Mesenchymal stem cell (in vitro differentiated cells and primary cell): ENCODE results near the gene PARP16.

Experiments used
- DNase-seq: peaks from one replicate; pipeline ENCODE4 v3.0.0-alpha.2; 2013
- H2AFZ ChIP-seq: one replicate; pipeline ENCODE4 v1.6.1; 2013; ENCODE audit warnings: low read depth, mild to moderate bottlenecking, control low read depth, inconsistent platforms, low read length, moderate library complexity
- H2AK5ac ChIP-seq: 2 replicates; pipeline ENCODE4 v1.6.1; 2013; ENCODE audit warnings: low read length, moderate library complexity, mild to moderate bottlenecking, inconsistent platforms; ENCODE audit not compliant: severe bottlenecking
- H2BK120ac ChIP-seq: one replicate; pipeline ENCODE4 v1.6.1; 2013; ENCODE audit warnings: low read depth, mild to moderate bottlenecking, inconsistent platforms, low read length, moderate library complexity
- H2BK12ac ChIP-seq, 2 experiments: one replicate each; pipeline ENCODE4 v1.6.1; 2013; ENCODE audit warnings: inconsistent platforms in 2 of 2, low read length in 2 of 2, mild to moderate bottlenecking in 2 of 2, moderate library complexity in 2 of 2, control low read depth in 1 of 2
- H2BK15ac ChIP-seq: one replicate; pipeline ENCODE4 v1.6.1; 2013; ENCODE audit warnings: mild to moderate bottlenecking, low read depth, inconsistent platforms; ENCODE audit not compliant: poor library complexity, severe bottlenecking
- H2BK5ac ChIP-seq: 2 replicates; pipeline ENCODE4 v1.6.1; 2013; ENCODE audit warnings: low read depth, mild to moderate bottlenecking, low read length, control low read depth, inconsistent platforms; ENCODE audit not compliant: poor library complexity, severe bottlenecking
- H3K14ac ChIP-seq, 2 experiments: one replicate each; pipeline ENCODE4 v1.6.1; 2013; ENCODE audit warnings: inconsistent platforms in 2 of 2, low read length in 2 of 2, control low read depth in 1 of 2, mild to moderate bottlenecking in 1 of 2, moderate library complexity in 1 of 2
- H3K18ac ChIP-seq, 2 experiments: one replicate each; pipeline ENCODE4 v1.6.1; 2013; ENCODE audit warnings: inconsistent platforms in 2 of 2, low read length in 2 of 2, control low read depth in 1 of 2, low read depth in 1 of 2, mild to moderate bottlenecking in 1 of 2
- H3K23ac ChIP-seq, 2 experiments: one replicate each; pipeline ENCODE4 v1.6.1; 2013; ENCODE audit warnings: inconsistent platforms in 2 of 2, low read length in 2 of 2, mild to moderate bottlenecking in 2 of 2, moderate library complexity in 2 of 2, control low read depth in 1 of 2
- H3K27ac ChIP-seq: 2 replicates; pipeline ENCODE4 v1.5.1; 2013; ENCODE audit warnings: mild to moderate bottlenecking, moderate library complexity, low read length, control low read depth, inconsistent platforms; ENCODE audit not compliant: poor library complexity, severe bottlenecking
- H3K27me3 ChIP-seq, 2 experiments: 2 replicates each; pipeline versions ENCODE4 v1.6.1 to v1.7.0; 2013; ENCODE audit warnings: low read length in 2 of 2, mild to moderate bottlenecking in 2 of 2, moderate library complexity in 2 of 2, control low read depth in 1 of 2, inconsistent platforms in 1 of 2; ENCODE audit not compliant: control insufficient read depth in 1 of 2, insufficient read depth in 1 of 2
- H3K36me3 ChIP-seq, 2 experiments: 2 replicates each; pipeline versions ENCODE4 v1.6.1 to v1.7.0; 2013; ENCODE audit warnings: low read length in 2 of 2, control low read depth in 1 of 2, inconsistent platforms in 1 of 2, low read depth in 1 of 2, mild to moderate bottlenecking in 1 of 2; ENCODE audit not compliant: insufficient read depth in 2 of 2, control insufficient read depth in 1 of 2
- H3K4ac ChIP-seq, 2 experiments: one replicate each; pipeline ENCODE4 v1.6.1; 2013; ENCODE audit warnings: inconsistent platforms in 2 of 2, low read length in 2 of 2, mild to moderate bottlenecking in 2 of 2, moderate library complexity in 2 of 2, control low read depth in 1 of 2, low read depth in 1 of 2
- H3K4me1 ChIP-seq: 2 replicates; pipeline ENCODE4 v1.6.1; 2013; ENCODE audit warnings: low read depth, low read length, control low read depth; ENCODE audit not compliant: control insufficient read depth, insufficient read depth
- H3K4me2 ChIP-seq: 2 replicates; pipeline ENCODE4 v1.6.1; 2013; ENCODE audit warnings: low read length, mild to moderate bottlenecking, inconsistent platforms; ENCODE audit not compliant: poor library complexity, severe bottlenecking
- H3K4me3 ChIP-seq, 2 experiments: 2 replicates each; pipeline versions ENCODE4 v1.5.1 to v1.7.0; 2013; ENCODE audit warnings: low read length in 2 of 2, mild to moderate bottlenecking in 2 of 2, control low read depth in 1 of 2, low read depth in 1 of 2; ENCODE audit not compliant: insufficient read depth in 1 of 2
- H3K79me1 ChIP-seq: replicated peaks from 2 replicates; pipeline ENCODE4 v1.6.1; 2013; ENCODE audit warnings: mild to moderate bottlenecking, control low read depth, low read length, inconsistent platforms; ENCODE audit not compliant: poor library complexity, severe bottlenecking
- H3K9ac ChIP-seq: 2 replicates; pipeline ENCODE4 v1.7.0; 2013; ENCODE audit warnings: mild to moderate bottlenecking, low read length, moderate library complexity
- H3K9me3 ChIP-seq: 2 replicates; pipeline ENCODE4 v1.7.0; 2013; ENCODE audit warnings: mild to moderate bottlenecking, low read length; ENCODE audit not compliant: control insufficient read depth
- H4K8ac ChIP-seq: one replicate; pipeline ENCODE4 v1.6.1; 2013; ENCODE audit warnings: inconsistent platforms, mild to moderate bottlenecking, low read length, moderate library complexity
- H4K91ac ChIP-seq: one replicate; pipeline ENCODE4 v1.6.1; 2013; ENCODE audit warnings: mild to moderate bottlenecking, low read length, inconsistent platforms
- WGBS: methylation state at CpG from one replicate; pipeline ENCODE4 v1.1.7; 2013; ENCODE audit warnings: mixed read lengths; 5-methylcytosine and 5-hydroxymethylcytosine counted together

The PARP16 gene

GRCh38 chr15:65303687-65304380 is 17.2 kb upstream of the PARP16 start:
- H2BK15ac ChIP-seq = peak overlapping the region; percentile 80
- H2BK5ac ChIP-seq = no peak overlapping the region
- H3K9ac ChIP-seq = peak overlapping the region; percentile 97
- H3K27me3 ChIP-seq = no peaks in the 10 kb centered on the region
- H2AK5ac ChIP-seq = no peak overlapping the region
- peak overlapping the region in 1 of 2 experiments; percentile 66 for H2BK12ac ChIP-seq
- H2AFZ ChIP-seq = peak overlapping the region; percentile 69
- H3K23ac ChIP-seq = no peak overlapping the region
- H4K91ac ChIP-seq = peak overlapping the region; percentile 25
- H4K8ac ChIP-seq = peak overlapping the region; percentile 35
- peak overlapping the region in 1 of 2 experiments; percentile 78 for H3K4me3 ChIP-seq
- H3K9me3 ChIP-seq = no peaks in the 10 kb centered on the region
- peak overlapping the region; percentile 51 to 69 for H3K4ac ChIP-seq
- H3K4me1 ChIP-seq = peaks cover 5% of the 10 kb centered on the region
- H3K14ac ChIP-seq = peak overlapping the region in 1 of 2 experiments; percentile 41
- H3K36me3 ChIP-seq = peaks cover 0 to 3% of the 10 kb centered on the region in 2 experiments
- peak overlapping the region; percentile 95 for H3K27ac ChIP-seq
- H3K79me1 ChIP-seq = no peaks in the 10 kb centered on the region
- WGBS = 7% methylated on average over 24 of the region's 24 CpGs
- peak overlapping the region; percentile 52 to 79 for H3K18ac ChIP-seq
- DNase-seq = peak; percentile 61
- peak overlapping the region; percentile 93 for H2BK120ac ChIP-seq
- H3K4me2 ChIP-seq = peak overlapping the region; percentile 96

GRCh38 chr15:65302061-65302460 is 15.4 kb upstream of the PARP16 start:
- Histone ChIP-seq H3K4ac (no peak overlapping the region), H3K9me3 (no peaks in the 10 kb centered on the region), H3K14ac (no peak overlapping the region), H3K4me2 (no peak overlapping the region), H2AFZ (no peak overlapping the region), H3K18ac (no peak overlapping the region), H2BK15ac (no peak overlapping the region), H3K9ac (no peak overlapping the region), H4K91ac (no peak overlapping the region), H3K79me1 (no peaks in the 10 kb centered on the region), H3K23ac (no peak overlapping the region), H2AK5ac (peak overlapping the region; percentile 2), H3K4me3 (no peak overlapping the region), H2BK120ac (no peak overlapping the region), H2BK12ac (peak overlapping the region in 1 of 2 experiments; percentile 34), H2BK5ac (no peak overlapping the region), H4K8ac (no peak overlapping the region), H3K4me1 (peaks cover 5% of the 10 kb centered on the region), H3K27ac (no peak overlapping the region), H3K36me3 (peaks cover 0 to 3% of the 10 kb centered on the region in 2 experiments), H3K27me3 (no peaks in the 10 kb centered on the region)
- no peak for DNase-seq
- WGBS = 88% methylated on average over 22 of the region's 24 CpGs

GRCh38 chr15:65300924-65301441 is 14.3 kb upstream of the PARP16 start:
- H3K36me3 ChIP-seq = peaks cover 0 to 3% of the 10 kb centered on the region in 2 experiments
- H3K23ac ChIP-seq = no peak overlapping the region
- no peaks in the 10 kb centered on the region for H3K79me1 ChIP-seq
- H3K14ac ChIP-seq = no peak overlapping the region
- no peak overlapping the region for H3K4me2 ChIP-seq
- no peak overlapping the region for H2BK120ac ChIP-seq
- 94% methylated on average over 36 of the region's 36 CpGs for WGBS
- H3K27ac ChIP-seq = no peak overlapping the region
- DNase-seq = no peak
- no peak overlapping the region for H4K8ac ChIP-seq
- peaks cover 7% of the 10 kb centered on the region for H3K4me1 ChIP-seq
- no peak overlapping the region for H3K9ac ChIP-seq
- no peaks in the 10 kb centered on the region for H3K9me3 ChIP-seq
- H2AFZ ChIP-seq = no peak overlapping the region
- no peak overlapping the region for H2BK5ac ChIP-seq
- no peak overlapping the region for H2BK12ac ChIP-seq
- no peak overlapping the region for H2BK15ac ChIP-seq
- no peak overlapping the region for H3K4ac ChIP-seq
- no peak overlapping the region for H2AK5ac ChIP-seq
- no peak overlapping the region for H3K4me3 ChIP-seq
- H3K27me3 ChIP-seq = no peaks in the 10 kb centered on the region
- H4K91ac ChIP-seq = no peak overlapping the region
- no peak overlapping the region for H3K18ac ChIP-seq

GRCh38 chr15:65298731-65299130 is 12.0 kb upstream of the PARP16 start:
- Histone ChIP-seq H3K27ac (no peak overlapping the region), H4K91ac (no peak overlapping the region), H3K4me1 (peaks cover 5% of the 10 kb centered on the region), H3K18ac (no peak overlapping the region), H3K4ac (no peak overlapping the region), H2AFZ (no peak overlapping the region), H3K9me3 (no peaks in the 10 kb centered on the region), H4K8ac (peak overlapping the region; percentile 28), H2BK15ac (no peak overlapping the region), H3K36me3 (peaks cover 0 to 3% of the 10 kb centered on the region in 2 experiments), H3K27me3 (no peaks in the 10 kb centered on the region), H3K4me2 (no peak overlapping the region), H3K9ac (no peak overlapping the region), H3K79me1 (no peaks in the 10 kb centered on the region), H3K23ac (no peak overlapping the region), H3K14ac (no peak overlapping the region), H2BK12ac (no peak overlapping the region), H2BK5ac (no peak overlapping the region), H3K4me3 (no peak overlapping the region), H2AK5ac (no peak overlapping the region), H2BK120ac (no peak overlapping the region)
- 93% methylated on average over 5 of the region's 11 CpGs for WGBS
- DNase-seq = no peak
